H9 (cell line): ENCODE results near the gene RBM33. TPM values are rescaled to one million over a fixed set of nuclear protein-coding genes. Genes with fewer than 3 reads are reported as not detected.

Experiments
- DNase-seq: peaks from one replicate; pipeline ENCODE4 v3.0.0-alpha.2; 2017
- H2AFZ ChIP-seq: one replicate; pipeline ENCODE4 v1.6.1; 2013; ENCODE audit warnings: mild to moderate bottlenecking, low read length, control low read depth, moderate library complexity
- H2AK5ac ChIP-seq: 2 replicates; pipeline ENCODE4 v1.6.1; 2013; ENCODE audit warnings: low read length, control low read depth, mixed read lengths; ENCODE audit not compliant: insufficient read length
- H2BK120ac ChIP-seq: one replicate; pipeline ENCODE4 v1.6.1; 2013; ENCODE audit warnings: low read depth, mild to moderate bottlenecking, low read length, control low read depth, inconsistent platforms; ENCODE audit not compliant: poor library complexity, severe bottlenecking
- H2BK12ac ChIP-seq: 2 replicates; pipeline ENCODE4 v1.6.1; 2013; ENCODE audit warnings: low read length, control low read depth, mixed read lengths, low read depth; ENCODE audit not compliant: insufficient read length
- H2BK15ac ChIP-seq: 2 replicates; pipeline ENCODE4 v1.6.1; 2013; ENCODE audit warnings: low read depth, low read length, control low read depth
- H2BK20ac ChIP-seq: one replicate; pipeline ENCODE4 v1.6.1; 2013; ENCODE audit warnings: low read depth, mild to moderate bottlenecking, low read length, control low read depth, inconsistent platforms; ENCODE audit not compliant: poor library complexity, severe bottlenecking
- H2BK5ac ChIP-seq: 2 replicates; pipeline ENCODE4 v1.6.1; 2013; ENCODE audit warnings: low read length, control low read depth, mixed read lengths; ENCODE audit not compliant: insufficient read length
- H3K14ac ChIP-seq: 2 replicates; pipeline ENCODE4 v1.6.1; 2013; ENCODE audit warnings: low read length, control low read depth; ENCODE audit not compliant: insufficient read depth
- H3K18ac ChIP-seq: 2 replicates; pipeline ENCODE4 v1.6.1; 2013; ENCODE audit warnings: low read depth, mild to moderate bottlenecking, mixed read lengths, low read length, control low read depth; ENCODE audit not compliant: insufficient read length
- H3K23ac ChIP-seq: 2 replicates; pipeline ENCODE4 v1.6.1; 2013; ENCODE audit warnings: low read length, control low read depth, mixed read lengths, low read depth; ENCODE audit not compliant: insufficient read length
- H3K23me2 ChIP-seq: 2 replicates; pipeline ENCODE4 v1.6.1; 2013; ENCODE audit warnings: low read depth, mild to moderate bottlenecking, mixed read lengths, low read length, control low read depth; ENCODE audit not compliant: insufficient read length, poor library complexity, severe bottlenecking
- H3K27ac ChIP-seq: 2 replicates; pipeline ENCODE4 v1.5.1; 2013; ENCODE audit warnings: low read length, control low read depth, mixed read lengths, low read depth; ENCODE audit not compliant: insufficient read length
- H3K27me3 ChIP-seq: 2 replicates; pipeline ENCODE4 v1.6.1; 2013; ENCODE audit warnings: low read length, control low read depth, inconsistent platforms; ENCODE audit not compliant: insufficient read depth
- H3K4ac ChIP-seq: 2 replicates; pipeline ENCODE4 v1.6.1; 2013; ENCODE audit warnings: low read depth, mild to moderate bottlenecking, control low read depth, inconsistent platforms, low read length, moderate library complexity
- H3K4me1 ChIP-seq: 2 replicates; pipeline ENCODE4 v1.6.1; 2013; ENCODE audit warnings: low read length, control low read depth, inconsistent platforms; ENCODE audit not compliant: insufficient read depth
- H3K4me2 ChIP-seq: 2 replicates; pipeline ENCODE4 v1.6.1; 2013; ENCODE audit warnings: low read length, control low read depth, mixed read lengths; ENCODE audit not compliant: insufficient read length, insufficient read depth
- H3K56ac ChIP-seq: 2 replicates; pipeline ENCODE4 v1.6.1; 2013; ENCODE audit warnings: low read depth, mild to moderate bottlenecking, mixed read lengths, low read length, control low read depth; ENCODE audit not compliant: insufficient read length
- H3K79me1 ChIP-seq: 2 replicates; pipeline ENCODE4 v1.6.1; 2013; ENCODE audit warnings: low read depth, mild to moderate bottlenecking, moderate library complexity, low read length, control low read depth, inconsistent platforms; ENCODE audit not compliant: insufficient read depth, poor library complexity, severe bottlenecking
- H3K79me2 ChIP-seq: 2 replicates; pipeline ENCODE4 v1.6.1; 2013; ENCODE audit warnings: low read length, control low read depth, inconsistent platforms; ENCODE audit not compliant: insufficient read depth
- H3K9ac ChIP-seq: 2 replicates; pipeline ENCODE4 v1.6.1; 2013; ENCODE audit warnings: low read length, control low read depth, mixed read lengths; ENCODE audit not compliant: insufficient read length; ENCODE audit errors: extremely low read depth
- H3K9me3 ChIP-seq: one replicate; pipeline ENCODE4 v1.6.1; 2013; ENCODE audit warnings: low read depth, low read length, inconsistent platforms; ENCODE audit not compliant: control insufficient read depth
- H3T11ph ChIP-seq: one replicate; pipeline ENCODE4 v1.6.1; 2013; ENCODE audit warnings: mild to moderate bottlenecking, low read length, control low read depth, inconsistent platforms
- H4K20me1 ChIP-seq: one replicate; pipeline ENCODE4 v1.6.1; 2013; ENCODE audit not compliant: control insufficient read depth, insufficient read length, insufficient read depth
- H4K5ac ChIP-seq: 2 replicates; pipeline ENCODE4 v1.6.1; 2013; ENCODE audit warnings: low read depth, mild to moderate bottlenecking, mixed read lengths, low read length, control low read depth; ENCODE audit not compliant: insufficient read length
- H4K8ac ChIP-seq: replicated peaks from 2 replicates; pipeline ENCODE4 v1.6.1; 2013; ENCODE audit warnings: low read length, control low read depth, mixed read lengths, low read depth; ENCODE audit not compliant: insufficient read length
- H4K91ac ChIP-seq: 2 replicates; pipeline ENCODE4 v1.6.1; 2013; ENCODE audit warnings: low read depth, mild to moderate bottlenecking, moderate library complexity, mixed read lengths, low read length, control low read depth; ENCODE audit not compliant: insufficient read length
- H3K27ac Mint-ChIP-seq, 3 experiments: 2 replicates in 2 of 3; 3 replicates in 1 of 3; pipeline ENCODE4 v1.8.0; 2020 to 2021; ENCODE audit warnings: mixed read lengths in 3 of 3, mild to moderate bottlenecking in 1 of 3, moderate library complexity in 1 of 3
- H3K27me3 Mint-ChIP-seq: 2 replicates; pipeline ENCODE4 v1.8.0; 2021; ENCODE audit warnings: low read depth, mild to moderate bottlenecking, moderate library complexity, mixed read lengths
- H3K36me3 Mint-ChIP-seq, 3 experiments: 2 replicates in 2 of 3; 3 replicates in 1 of 3; pipeline ENCODE4 v1.8.0; 2020 to 2021; ENCODE audit warnings: low read depth in 3 of 3, mixed read lengths in 3 of 3; ENCODE audit not compliant: insufficient read depth in 1 of 3
- H3K4me1 Mint-ChIP-seq, 2 experiments: 2 replicates each; pipeline ENCODE4 v1.8.0; 2020; ENCODE audit warnings: mixed read lengths in 2 of 2
- H3K4me3 Mint-ChIP-seq, 2 experiments: 2 replicates in 1 of 2; 3 replicates in 1 of 2; pipeline ENCODE4 v1.8.0; 2020 to 2021; ENCODE audit warnings: mild to moderate bottlenecking in 2 of 2, mixed read lengths in 2 of 2, moderate library complexity in 1 of 2
- H3K9me3 Mint-ChIP-seq, 2 experiments: 2 replicates in 1 of 2; 3 replicates in 1 of 2; pipeline ENCODE4 v1.8.0; 2020; ENCODE audit warnings: mild to moderate bottlenecking in 2 of 2, mixed read lengths in 2 of 2, moderate library complexity in 1 of 2
- CTCF ChIP-seq: fragments of 200-600 bp; sonication (generic); conservative IDR thresholded peaks from 3 replicates; pipeline ENCODE4 v1.8.0; 2021; ENCODE audit warnings: antibody characterized with exemption, mild to moderate bottlenecking
- WGBS: extraction: QIAGEN DNeasy Blood & Tissue Kit; methylation state at CpG from one replicate; pipeline ENCODE4 v1.1.7; 2013; ENCODE audit warnings: missing lambda C conversion rate, low lambda C conversion rate, mixed read lengths; ENCODE audit not compliant: insufficient read length; ENCODE audit errors: extremely low coverage; 5-methylcytosine and 5-hydroxymethylcytosine counted together
- total RNA-seq: library from RNA; stranded (reverse); gene quantifications from 2 replicates; pipeline ENCODE4 v1.2.1, GENCODE V29; 2021

The RBM33 gene
- total RNA-seq, 1 experiment from 2014 or later = 71.3 TPM

- Mint-ChIP-seq H3K4me1 (peaks cover 4% of the 10 kb centered on the region in 2 experiments; a peak in 3 of 4 replicates), H3K36me3 (peaks cover 12 to 40% (median 32%) of the 10 kb centered on the region in 3 experiments; a peak in 6 of 7 replicates), H3K9me3 (no peaks in the 10 kb centered on the region), H3K27me3 (no peaks in the 10 kb centered on the region), H3K27ac (0 out of 7 replicates have a peak overlapping the region, but pooled peaks of 1 of the 3 experiments have one; percentile 4), H3K4me3 (no peak overlapping the region)
- no peak overlapping the region for H3K56ac ChIP-seq
- TF ChIP-seq CTCF = no peak
- H2BK12ac ChIP-seq = no peak overlapping the region
- no peak overlapping the region for H2BK5ac ChIP-seq
- H3K9ac ChIP-seq = no peak overlapping the region
- no peak overlapping the region for H4K91ac ChIP-seq
- H4K5ac ChIP-seq = no peak overlapping the region
- no peak overlapping the region for H2BK20ac ChIP-seq
- no peak overlapping the region for H3K4ac ChIP-seq
- no peak overlapping the region for H4K8ac ChIP-seq
- H3K14ac ChIP-seq = no peak overlapping the region
- no peak overlapping the region for H3K4me2 ChIP-seq
- no peak overlapping the region for H3K18ac ChIP-seq
- H3K9me3 ChIP-seq = no peaks in the 10 kb centered on the region
- no peaks in the 10 kb centered on the region for H3K4me1 ChIP-seq
- H4K20me1 ChIP-seq = no peaks in the 10 kb centered on the region
- no peaks in the 10 kb centered on the region for H3K79me1 ChIP-seq
- no peak overlapping the region for H3K23ac ChIP-seq
- H2BK120ac ChIP-seq = no peak overlapping the region
- no peaks in the 10 kb centered on the region for H3K23me2 ChIP-seq
- no CpG with 5 or more reads among the region's 3 CpGs for WGBS
- no peak for DNase-seq
- H2AK5ac ChIP-seq = no peak overlapping the region
- H3T11ph ChIP-seq = no peak overlapping the region
- no peak overlapping the region for H3K27ac ChIP-seq
- H2AFZ ChIP-seq = no peak overlapping the region
- H3K27me3 ChIP-seq = no peaks in the 10 kb centered on the region
- H3K79me2 ChIP-seq = no peaks in the 10 kb centered on the region
- H2BK15ac ChIP-seq = no peak overlapping the region
Measured at GRCh38 chr7:155735442-155736115, 91.1 kb downstream of the RBM33 start.
